ENCODE measurements around the gene GPATCH2.
"Not testable (repeated sequence)": the region's sequence is repeated elsewhere in the genome, so short reads cannot be mapped to it uniquely, and the experiment has no call there.

Gene GPATCH2

GRCh38 chr1:217525773-217526490 lies 105.0 kb downstream of the GPATCH2 start:
- no peak for DNase-seq (ENCODE audit: low read depth)

GRCh38 chr1:217524787-217525520 lies 105.9 kb downstream of the GPATCH2 start:
- DNase-seq (ENCODE audit: low read depth): no peak

- DNase-seq (ENCODE audit: low read depth): not testable (repeated sequence)
Measured at GRCh38 chr1:217523921-217524320, 107.0 kb downstream of the GPATCH2 start.

GRCh38 chr1:217522277-217522676 lies 108.6 kb downstream of the GPATCH2 start:
- no peak for DNase-seq (ENCODE audit: low read depth)

GRCh38 chr1:217521317-217521716 lies 109.6 kb downstream of the GPATCH2 start:
- no peak for DNase-seq (ENCODE audit: low read depth)

- DNase-seq (ENCODE audit: low read depth): no peak
Measured at GRCh38 chr1:217506878-217507277, 124.0 kb downstream of the GPATCH2 start.

GRCh38 chr1:217498209-217498608 lies 132.7 kb downstream of the GPATCH2 start:
- DNase-seq (ENCODE audit: low read depth): no peak

- DNase-seq (ENCODE audit: low read depth): no peak
Measured at GRCh38 chr1:217495249-217495648, 135.6 kb downstream of the GPATCH2 start.

GRCh38 chr1:217494767-217495166 lies 136.1 kb downstream of the GPATCH2 start:
- DNase-seq (ENCODE audit: low read depth): no peak

GRCh38 chr1:217493290-217493689 lies 137.6 kb downstream of the GPATCH2 start:
- no peak for DNase-seq (ENCODE audit: low read depth)

- no peak for DNase-seq (ENCODE audit: low read depth)
Measured at GRCh38 chr1:217484871-217485270, 146.0 kb downstream of the GPATCH2 start.

- DNase-seq (ENCODE audit: low read depth): peak; percentile 23
Measured at GRCh38 chr1:217482356-217483102, 148.4 kb downstream of the GPATCH2 start.

GRCh38 chr1:217478450-217478849 lies 152.4 kb downstream of the GPATCH2 start:
- no peak for DNase-seq (ENCODE audit: low read depth)

GRCh38 chr1:217472915-217473314 lies 158.0 kb downstream of the GPATCH2 start:
- no peak for DNase-seq (ENCODE audit: low read depth)

- no peak for DNase-seq (ENCODE audit: low read depth)
Measured at GRCh38 chr1:217471403-217471802, 159.5 kb downstream of the GPATCH2 start.

- DNase-seq (ENCODE audit: low read depth): no peak
Measured at GRCh38 chr1:217469983-217470382, 160.9 kb downstream of the GPATCH2 start.

- no peak for DNase-seq (ENCODE audit: low read depth)
Measured at GRCh38 chr1:217465102-217465501, 165.8 kb downstream of the GPATCH2 start.

GRCh38 chr1:217462666-217463065 lies 168.2 kb downstream of the GPATCH2 start:
- no peak for DNase-seq (ENCODE audit: low read depth)

GRCh38 chr1:217462159-217462558 lies 168.7 kb downstream of the GPATCH2 start:
- no peak for DNase-seq (ENCODE audit: low read depth)

GRCh38 chr1:217457016-217457415 lies 173.9 kb downstream of the GPATCH2 start:
- DNase-seq (ENCODE audit: low read depth): no peak

GRCh38 chr1:217456261-217456660 lies 174.6 kb downstream of the GPATCH2 start:
- DNase-seq (ENCODE audit: low read depth): no peak

- DNase-seq (ENCODE audit: low read depth): no peak
Measured at GRCh38 chr1:217453816-217454215, 177.1 kb downstream of the GPATCH2 start.

GRCh38 chr1:217449370-217449769 lies 181.5 kb downstream of the GPATCH2 start:
- DNase-seq (ENCODE audit: low read depth): no peak
